H1 (cell line): Measurements from ENCODE around the gene USP35. TPM values are rescaled to one million over a fixed set of nuclear protein-coding genes. Genes with fewer than 3 reads are reported as not detected.
"Not testable (repeated sequence)": the region's sequence is repeated elsewhere in the genome, so short reads cannot be mapped to it uniquely, and the experiment has no call there.

ENCODE experiments used
- CTCF ChIA-PET: fragments of 300-600 bp; sonication (Branson Sonifier 250); formaldehyde crosslinking; loops from one replicate; lab custom pipeline; 2021; ENCODE audit not compliant: partially characterized antibody; lab: Charles Lee
- POLR2A ChIA-PET: fragments of 300-600 bp; sonication (Branson Sonifier 250); formaldehyde crosslinking; loops from one replicate; lab custom pipeline; 2021; ENCODE audit warnings: inconsistent platforms; ENCODE audit not compliant: partially characterized antibody; lab: Charles Lee
- DNase-seq, 2 experiments: peaks; one replicate each; pipeline versions ENCODE4 v3.0.0 to v3.0.0-alpha.2; 2010 to 2022; ENCODE audit warnings: low spot score in 2 of 2, low read depth in 1 of 2, mixed read lengths in 1 of 2
- FAIRE-seq: peaks from 2 replicates; lab custom pipeline; 2011; peaks lifted over from hg19 to GRCh38; lab: Jason Lieb, UNC
- H2AFZ ChIP-seq: 2 replicates; pipeline ENCODE4 v1.8.1; 2012; ENCODE audit warnings: low read length, inconsistent platforms
- H2AK5ac ChIP-seq: 2 replicates; pipeline ENCODE4 v1.6.1; 2013; ENCODE audit warnings: low read depth, low read length
- H2BK120ac ChIP-seq: replicated peaks from 2 replicates; pipeline ENCODE3; 2013; ENCODE audit warnings: low read depth, low read length, inconsistent platforms
- H2BK12ac ChIP-seq: 2 replicates; pipeline ENCODE4 v1.6.1; 2013; ENCODE audit warnings: low read depth, low read length
- H2BK15ac ChIP-seq: 2 replicates; pipeline ENCODE4 v1.6.1; 2013; ENCODE audit warnings: low read length
- H2BK20ac ChIP-seq: 2 replicates; pipeline ENCODE4 v1.6.1; 2013; ENCODE audit warnings: low read length
- H2BK5ac ChIP-seq: 2 replicates; pipeline ENCODE4 v1.6.1; 2013; ENCODE audit warnings: low read depth, low read length
- H3K14ac ChIP-seq: 2 replicates; pipeline ENCODE4 v1.6.1; 2013; ENCODE audit warnings: inconsistent platforms; ENCODE audit not compliant: insufficient read length
- H3K18ac ChIP-seq: 2 replicates; pipeline ENCODE4 v1.6.1; 2013; ENCODE audit warnings: low read length; ENCODE audit errors: extremely low read depth
- H3K23ac ChIP-seq: 2 replicates; pipeline ENCODE4 v1.6.1; 2013; ENCODE audit warnings: inconsistent platforms; ENCODE audit not compliant: insufficient read length
- H3K23me2 ChIP-seq: 2 replicates; pipeline ENCODE4 v1.6.1; 2013; ENCODE audit warnings: low read depth, low read length
- H3K27ac ChIP-seq: 2 replicates; pipeline ENCODE4 v1.6.1; 2011; ENCODE audit warnings: low read depth, low read length, inconsistent platforms
- H3K27me3 ChIP-seq, 4 experiments: replicated peaks in 1 of 4; 1 replicate in 1 of 4; 2 replicates in 3 of 4; pipeline versions ENCODE4 v1.6.1 to v1.8.1; 2011 to 2013; ENCODE audit warnings: low read length in 3 of 4, mild to moderate bottlenecking in 3 of 4, inconsistent platforms in 2 of 4, mixed read lengths in 2 of 4, moderate library complexity in 1 of 4; ENCODE audit not compliant: control insufficient read depth in 3 of 4, insufficient read depth in 3 of 4; ENCODE audit errors: extremely low read depth in 1 of 4
- H3K36me3 ChIP-seq, 4 experiments: 2 replicates each; pipeline versions ENCODE4 v1.6.1 to v1.8.1; 2011 to 2013; ENCODE audit warnings: mild to moderate bottlenecking in 4 of 4, low read length in 3 of 4, moderate library complexity in 2 of 4, control low read depth in 1 of 4, inconsistent platforms in 1 of 4; ENCODE audit not compliant: insufficient read depth in 4 of 4, control insufficient read depth in 2 of 4
- H3K4ac ChIP-seq: replicated peaks from 2 replicates; pipeline ENCODE3; 2013; ENCODE audit warnings: low read length, low read depth, mixed read lengths, inconsistent platforms; ENCODE audit not compliant: insufficient read length
- H3K4me1 ChIP-seq, 4 experiments: replicated peaks in 1 of 4; 1 replicate in 1 of 4; 2 replicates in 3 of 4; pipeline versions ENCODE4 v1.6.1 to v1.8.1; 2011 to 2013; ENCODE audit warnings: low read length in 3 of 4, inconsistent platforms in 2 of 4, mixed read lengths in 1 of 4; ENCODE audit not compliant: insufficient read depth in 4 of 4, control insufficient read depth in 3 of 4
- H3K4me2 ChIP-seq, 2 experiments: 2 replicates each; pipeline versions ENCODE4 v1.6.1 to v1.8.1; 2011 to 2013; ENCODE audit warnings: low read depth in 2 of 2, low read length in 2 of 2, control low read depth in 1 of 2, inconsistent platforms in 1 of 2, mild to moderate bottlenecking in 1 of 2; ENCODE audit not compliant: insufficient read depth in 1 of 2
- H3K4me3 ChIP-seq, 4 experiments: fragments of 200-600, 300-600 bp in 1 of 4; sonication (generic), shearing (Covaris generic), sonication (Bioruptor Twin) in 1 of 4; 2 replicates each; pipeline versions ENCODE4 v1.5.1 to v1.8.1; 2011 to 2016; ENCODE audit warnings: low read length in 4 of 4, low read depth in 3 of 4, control low read depth in 2 of 4, inconsistent platforms in 2 of 4, mild to moderate bottlenecking in 2 of 4, mixed read lengths in 1 of 4, moderate library complexity in 1 of 4; ENCODE audit not compliant: insufficient read depth in 2 of 4; ENCODE audit errors: extremely low read depth in 1 of 4
- H3K56ac ChIP-seq: replicated peaks from 2 replicates; pipeline ENCODE3; 2013; ENCODE audit warnings: low read depth, mild to moderate bottlenecking, mixed read lengths, low read length, inconsistent platforms; ENCODE audit not compliant: insufficient read length
- H3K79me1 ChIP-seq: 2 replicates; pipeline ENCODE4 v1.6.1; 2013; ENCODE audit warnings: low read depth, low read length, control low read depth
- H3K79me2 ChIP-seq, 2 experiments: 2 replicates each; pipeline versions ENCODE4 v1.6.1 to v1.8.1; 2012 to 2013; ENCODE audit warnings: low read length in 2 of 2, mild to moderate bottlenecking in 2 of 2, inconsistent platforms in 1 of 2; ENCODE audit not compliant: insufficient read depth in 2 of 2, control insufficient read depth in 1 of 2
- H3K9ac ChIP-seq, 4 experiments: replicated peaks in 1 of 4; 1 replicate in 1 of 4; 2 replicates in 3 of 4; pipeline versions ENCODE4 v1.6.1 to v1.8.1; 2011 to 2013; ENCODE audit warnings: low read depth in 3 of 4, low read length in 3 of 4, control low read depth in 2 of 4, mild to moderate bottlenecking in 2 of 4, moderate library complexity in 2 of 4, inconsistent platforms in 1 of 4; ENCODE audit errors: extremely low read depth in 1 of 4
- H3K9me3 ChIP-seq, 2 experiments: 2 replicates each; pipeline versions ENCODE4 v1.6.1 to v1.8.1; 2012 to 2013; ENCODE audit warnings: mild to moderate bottlenecking in 2 of 2, moderate library complexity in 2 of 2, control low read depth in 1 of 2, inconsistent platforms in 1 of 2, low read depth in 1 of 2, low read length in 1 of 2, mixed read lengths in 1 of 2; ENCODE audit not compliant: insufficient read depth in 2 of 2
- H4K20me1 ChIP-seq, 2 experiments: replicated peaks in 1 of 2; 2 replicates each; pipeline versions ENCODE3 to v1.8.1; 2011 to 2013; ENCODE audit warnings: inconsistent platforms in 2 of 2, low read length in 2 of 2, mild to moderate bottlenecking in 1 of 2; ENCODE audit not compliant: insufficient read depth in 2 of 2, control insufficient read depth in 1 of 2
- H4K5ac ChIP-seq: 2 replicates; pipeline ENCODE4 v1.6.1; 2013; ENCODE audit warnings: low read length, low read depth, mixed read lengths, inconsistent platforms; ENCODE audit not compliant: insufficient read length
- H4K8ac ChIP-seq: 2 replicates; pipeline ENCODE4 v1.8.0; 2013; ENCODE audit warnings: mild to moderate bottlenecking, moderate library complexity, low read length, inconsistent platforms; ENCODE audit not compliant: insufficient read depth; ENCODE audit errors: extremely low read depth
- H4K91ac ChIP-seq: replicated peaks from 2 replicates; pipeline ENCODE3; 2013; ENCODE audit warnings: low read length, mixed read lengths, inconsistent platforms; ENCODE audit not compliant: insufficient read length
- GTF2F1 ChIP-seq: IDR thresholded peaks from 2 replicates; pipeline ENCODE4 v1.6.1; 2012; ENCODE audit warnings: low read depth, low read length, improper control_type of control experiment, borderline replicate concordance
- POU5F1 ChIP-seq: IDR thresholded peaks from 2 replicates; pipeline ENCODE4 v1.6.1; 2011; ENCODE audit warnings: low read depth, mild to moderate bottlenecking, low read length, moderate library complexity
- SP4 ChIP-seq: IDR thresholded peaks from 2 replicates; pipeline ENCODE4 v1.6.1; 2012; ENCODE audit warnings: low read length, inconsistent platforms
- TAF7 ChIP-seq: optimal IDR thresholded peaks from 2 replicates; pipeline ENCODE3; 2011; ENCODE audit warnings: low read depth, mild to moderate bottlenecking, inconsistent platforms, low read length, moderate library complexity, borderline replicate concordance
- WGBS, 2 experiments: shearing (Covaris generic) in 1 of 2; methylation state at CpG; one replicate each; pipeline versions ENCODE4 v1.1.6 to v1.1.7; 2013 to 2015; ENCODE audit warnings: low lambda C conversion rate in 2 of 2, mixed read lengths in 2 of 2, inconsistent platforms in 1 of 2, low coverage in 1 of 2, missing lambda C conversion rate in 1 of 2; ENCODE audit not compliant: insufficient replicate concordance in 2 of 2, insufficient coverage in 1 of 2, insufficient read length in 1 of 2; ENCODE audit errors: extremely low coverage in 1 of 2, missing lambda C conversion rate in 1 of 2; 5-methylcytosine and 5-hydroxymethylcytosine counted together
- polyA plus RNA-seq, 7 experiments: library from polyadenylated mRNA; depleted of rRNA in 3 of 7; stranded (reverse) in 5 of 7; unstranded in 2 of 7; fragments of >200 nt in 5 of 7; fragments of 200-250 nt in 2 of 7; gene quantifications; 1 replicate in 5 of 7; 2 replicates in 1 of 7; 4 replicates in 1 of 7; pipeline versions ENCODE4 v1.2.1 to v1.2.3, GENCODE V29; 2011 to 2013; ENCODE audit warnings: missing spikeins in 2 of 7, mixed read lengths in 2 of 7
- total RNA-seq: library from RNA; stranded (reverse); fragmentation: NEBNext Ultra II Directional; extraction: Animal tissue kit (Norgen Biotek cat#: 25700); gene quantifications from 2 replicates; pipeline ENCODE4 v1.2.1, GENCODE V29; 2021
- TF ChIP-seq, protein P1 (sequence below), 3 experiments: IDR thresholded peaks; 1 replicate in 2 of 3; 2 replicates in 1 of 3; pipeline versions ENCODE4 v1.5.1 to v1.6.1; 2011; ENCODE audit warnings: low read length in 3 of 3, mild to moderate bottlenecking in 3 of 3, inconsistent platforms in 2 of 3, low read depth in 1 of 3, moderate library complexity in 1 of 3; ENCODE audit not compliant: insufficient read depth in 1 of 3; ENCODE audit errors: control extremely low read depth in 1 of 3
- TF ChIP-seq, protein P2 (sequence below): IDR thresholded peaks from 2 replicates; pipeline ENCODE4 v1.6.1; 2012; ENCODE audit warnings: low read length, inconsistent platforms

Gene USP35
- total and polyA plus RNA-seq, 2 of the 8 experiments (the other 6 are each of a cell fraction or from before 2014, with no cell fraction given) = 4.6 to 6.8 TPM

DNA sequence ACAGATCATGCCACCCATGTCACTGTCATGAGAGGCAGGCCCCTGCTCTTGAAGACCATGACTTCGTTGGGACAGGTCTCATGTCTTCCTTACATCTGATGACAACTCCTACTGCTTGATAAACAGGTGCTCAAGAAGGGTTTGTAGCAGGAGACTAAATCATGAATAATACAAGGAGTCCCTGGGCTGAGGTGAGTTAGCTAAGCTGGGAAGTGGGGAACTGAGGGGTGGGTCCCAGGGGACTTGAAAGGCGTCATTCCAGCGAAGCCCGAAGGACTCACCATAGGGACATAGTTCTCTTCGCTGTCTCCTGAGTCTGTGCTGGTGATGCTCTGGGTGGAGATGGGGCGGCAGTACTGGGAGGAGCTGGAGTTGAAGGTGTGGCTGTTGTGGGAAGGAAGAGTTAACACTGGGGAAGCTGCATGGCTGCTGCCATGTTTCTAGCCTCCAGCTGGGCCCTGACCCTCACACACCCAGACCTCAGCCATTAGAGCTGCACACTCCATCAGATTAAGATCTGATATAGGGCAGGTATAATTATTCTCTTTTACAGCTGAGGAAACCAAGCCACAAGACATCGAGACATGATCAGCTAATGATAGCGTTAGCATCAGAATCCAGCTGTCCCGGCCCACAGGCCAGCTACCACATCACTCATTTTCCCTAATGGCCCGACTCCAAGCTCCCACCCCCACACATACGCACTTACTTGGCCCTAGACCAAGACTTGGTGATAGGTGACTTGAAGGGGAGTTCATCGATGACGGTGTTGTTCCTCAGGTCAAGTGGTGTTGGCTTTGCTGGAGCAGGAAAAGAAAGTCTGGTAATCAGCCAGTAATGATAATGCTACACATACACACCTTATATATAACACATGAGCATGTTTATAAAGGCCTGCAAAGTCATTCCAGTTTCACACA lies 32.9 kb downstream of the USP35 start (continued):
- TF ChIP-seq POU5F1 (no peak), TAF7 (no peak), GTF2F1 (no peak), SP4 (no peak)
- TF ChIP-seq, protein P1, sequence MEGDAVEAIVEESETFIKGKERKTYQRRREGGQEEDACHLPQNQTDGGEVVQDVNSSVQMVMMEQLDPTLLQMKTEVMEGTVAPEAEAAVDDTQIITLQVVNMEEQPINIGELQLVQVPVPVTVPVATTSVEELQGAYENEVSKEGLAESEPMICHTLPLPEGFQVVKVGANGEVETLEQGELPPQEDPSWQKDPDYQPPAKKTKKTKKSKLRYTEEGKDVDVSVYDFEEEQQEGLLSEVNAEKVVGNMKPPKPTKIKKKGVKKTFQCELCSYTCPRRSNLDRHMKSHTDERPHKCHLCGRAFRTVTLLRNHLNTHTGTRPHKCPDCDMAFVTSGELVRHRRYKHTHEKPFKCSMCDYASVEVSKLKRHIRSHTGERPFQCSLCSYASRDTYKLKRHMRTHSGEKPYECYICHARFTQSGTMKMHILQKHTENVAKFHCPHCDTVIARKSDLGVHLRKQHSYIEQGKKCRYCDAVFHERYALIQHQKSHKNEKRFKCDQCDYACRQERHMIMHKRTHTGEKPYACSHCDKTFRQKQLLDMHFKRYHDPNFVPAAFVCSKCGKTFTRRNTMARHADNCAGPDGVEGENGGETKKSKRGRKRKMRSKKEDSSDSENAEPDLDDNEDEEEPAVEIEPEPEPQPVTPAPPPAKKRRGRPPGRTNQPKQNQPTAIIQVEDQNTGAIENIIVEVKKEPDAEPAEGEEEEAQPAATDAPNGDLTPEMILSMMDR (IDR thresholded peaks at IDR 0.05; ENCODE audit: control extremely low read depth in 1 of 3, insufficient read depth in 1 of 3, low read depth in 1 of 3, low read length in 3 of 3) = no peak
- TF ChIP-seq, protein P2, sequence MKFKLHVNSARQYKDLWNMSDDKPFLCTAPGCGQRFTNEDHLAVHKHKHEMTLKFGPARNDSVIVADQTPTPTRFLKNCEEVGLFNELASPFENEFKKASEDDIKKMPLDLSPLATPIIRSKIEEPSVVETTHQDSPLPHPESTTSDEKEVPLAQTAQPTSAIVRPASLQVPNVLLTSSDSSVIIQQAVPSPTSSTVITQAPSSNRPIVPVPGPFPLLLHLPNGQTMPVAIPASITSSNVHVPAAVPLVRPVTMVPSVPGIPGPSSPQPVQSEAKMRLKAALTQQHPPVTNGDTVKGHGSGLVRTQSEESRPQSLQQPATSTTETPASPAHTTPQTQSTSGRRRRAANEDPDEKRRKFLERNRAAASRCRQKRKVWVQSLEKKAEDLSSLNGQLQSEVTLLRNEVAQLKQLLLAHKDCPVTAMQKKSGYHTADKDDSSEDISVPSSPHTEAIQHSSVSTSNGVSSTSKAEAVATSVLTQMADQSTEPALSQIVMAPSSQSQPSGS = no peak

DNA sequence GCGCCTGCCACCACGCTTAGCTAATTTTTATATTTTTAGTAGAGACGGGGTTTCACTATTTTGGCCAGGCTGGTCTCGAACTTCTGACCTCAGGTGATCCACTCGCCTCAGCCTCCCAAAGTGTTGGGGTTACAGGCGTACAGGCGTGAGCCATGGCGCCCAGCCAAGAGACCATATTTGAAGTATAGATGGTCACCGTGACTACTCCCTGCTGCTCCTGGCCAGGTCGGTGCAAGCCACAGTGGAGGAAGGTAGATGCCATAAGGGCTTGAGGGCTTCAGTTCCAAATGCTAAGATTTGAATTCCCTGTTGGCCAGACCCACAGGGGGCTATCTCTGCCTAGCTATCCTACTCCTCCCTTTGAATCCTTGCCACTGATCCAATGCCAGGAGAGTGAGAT lies 34.0 kb downstream of the USP35 start:
- WGBS, 2 experiments = 80% methylated on average over 10 of the region's 10 CpGs; no CpG with 5 or more reads in 1 of the 2 experiments
- H2AFZ ChIP-seq, H3K9ac ChIP-seq, H3K79me2 ChIP-seq, H2BK20ac ChIP-seq, H2AK5ac ChIP-seq, H2BK120ac ChIP-seq, H3K27me3 ChIP-seq, H2BK5ac ChIP-seq, H4K5ac ChIP-seq, H2BK15ac ChIP-seq, H3K56ac ChIP-seq, H3K36me3 ChIP-seq, H2BK12ac ChIP-seq, H3K18ac ChIP-seq, H4K20me1 ChIP-seq, H3K4me3 ChIP-seq, FAIRE-seq, H3K9me3 ChIP-seq, H4K91ac ChIP-seq, H3K4me1 ChIP-seq, POLR2A ChIA-PET, H3K14ac ChIP-seq, H3K79me1 ChIP-seq, H3K4ac ChIP-seq, H3K23ac ChIP-seq, H3K23me2 ChIP-seq, H3K4me2 ChIP-seq, H3K27ac ChIP-seq, H4K8ac ChIP-seq: not testable (repeated sequence)
- DNase-seq = peak in 1 of 2 experiments; percentile 20
- CTCF ChIA-PET = interaction anchor here (1.2 to 1.4 kb wide), 2 partner anchors 75 to 341 kb away, joined by 3 to 4 read pairs; no protein-coding TSS in a partner anchor
